Uterus (tissue), 2 donors: ENCODE results near the gene HECTD2.

Source experiments
- POLR2A ChIP-seq, 2 donors: fragments of 450-650 bp; IDR thresholded peaks; one replicate each; pipeline ENCODE4 v1.6.1; 2016; ENCODE audit warnings: antibody characterized with exemption in 2 of 2, mild to moderate bottlenecking in 1 of 2, moderate library complexity in 1 of 2
- TF ChIP-seq, protein P1 (sequence below), 4 experiments: fragments of 200-600 bp in 2 of 4; fragments of 450-650 bp in 2 of 4; sonication (generic) in 2 of 4; IDR thresholded peaks; one replicate each; pipeline ENCODE4 v1.5.1; 2016 to 2019; ENCODE audit warnings: antibody characterized with exemption in 4 of 4, mild to moderate bottlenecking in 2 of 4, moderate library complexity in 1 of 4

DNA sequence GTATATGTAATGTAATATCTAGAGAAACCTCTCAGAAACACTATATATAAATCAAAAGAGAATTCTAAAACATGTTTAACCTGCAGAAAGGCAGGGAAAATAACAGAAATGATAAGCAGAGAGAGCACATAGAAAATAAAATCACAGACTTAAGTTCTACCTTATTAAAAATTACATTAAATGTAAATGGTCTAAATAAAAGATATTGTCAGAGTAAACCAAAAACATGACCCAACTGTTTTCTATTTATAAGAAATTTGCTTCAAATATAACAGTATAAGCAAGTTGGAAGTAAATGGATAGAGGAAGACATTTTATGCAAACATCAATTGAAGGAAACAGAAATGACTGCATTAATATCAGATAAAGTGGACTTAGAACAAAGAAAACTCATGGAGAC is 43.4 kb downstream of the HECTD2 start:
- TF ChIP-seq, protein P1, sequence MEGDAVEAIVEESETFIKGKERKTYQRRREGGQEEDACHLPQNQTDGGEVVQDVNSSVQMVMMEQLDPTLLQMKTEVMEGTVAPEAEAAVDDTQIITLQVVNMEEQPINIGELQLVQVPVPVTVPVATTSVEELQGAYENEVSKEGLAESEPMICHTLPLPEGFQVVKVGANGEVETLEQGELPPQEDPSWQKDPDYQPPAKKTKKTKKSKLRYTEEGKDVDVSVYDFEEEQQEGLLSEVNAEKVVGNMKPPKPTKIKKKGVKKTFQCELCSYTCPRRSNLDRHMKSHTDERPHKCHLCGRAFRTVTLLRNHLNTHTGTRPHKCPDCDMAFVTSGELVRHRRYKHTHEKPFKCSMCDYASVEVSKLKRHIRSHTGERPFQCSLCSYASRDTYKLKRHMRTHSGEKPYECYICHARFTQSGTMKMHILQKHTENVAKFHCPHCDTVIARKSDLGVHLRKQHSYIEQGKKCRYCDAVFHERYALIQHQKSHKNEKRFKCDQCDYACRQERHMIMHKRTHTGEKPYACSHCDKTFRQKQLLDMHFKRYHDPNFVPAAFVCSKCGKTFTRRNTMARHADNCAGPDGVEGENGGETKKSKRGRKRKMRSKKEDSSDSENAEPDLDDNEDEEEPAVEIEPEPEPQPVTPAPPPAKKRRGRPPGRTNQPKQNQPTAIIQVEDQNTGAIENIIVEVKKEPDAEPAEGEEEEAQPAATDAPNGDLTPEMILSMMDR (IDR thresholded peaks at IDR 0.05) = no peak
- no peak for TF ChIP-seq POLR2A (IDR thresholded peaks at IDR 0.05)
